Measurements from ENCODE around the gene TNFSF9.

TNFSF9 gene

DNA sequence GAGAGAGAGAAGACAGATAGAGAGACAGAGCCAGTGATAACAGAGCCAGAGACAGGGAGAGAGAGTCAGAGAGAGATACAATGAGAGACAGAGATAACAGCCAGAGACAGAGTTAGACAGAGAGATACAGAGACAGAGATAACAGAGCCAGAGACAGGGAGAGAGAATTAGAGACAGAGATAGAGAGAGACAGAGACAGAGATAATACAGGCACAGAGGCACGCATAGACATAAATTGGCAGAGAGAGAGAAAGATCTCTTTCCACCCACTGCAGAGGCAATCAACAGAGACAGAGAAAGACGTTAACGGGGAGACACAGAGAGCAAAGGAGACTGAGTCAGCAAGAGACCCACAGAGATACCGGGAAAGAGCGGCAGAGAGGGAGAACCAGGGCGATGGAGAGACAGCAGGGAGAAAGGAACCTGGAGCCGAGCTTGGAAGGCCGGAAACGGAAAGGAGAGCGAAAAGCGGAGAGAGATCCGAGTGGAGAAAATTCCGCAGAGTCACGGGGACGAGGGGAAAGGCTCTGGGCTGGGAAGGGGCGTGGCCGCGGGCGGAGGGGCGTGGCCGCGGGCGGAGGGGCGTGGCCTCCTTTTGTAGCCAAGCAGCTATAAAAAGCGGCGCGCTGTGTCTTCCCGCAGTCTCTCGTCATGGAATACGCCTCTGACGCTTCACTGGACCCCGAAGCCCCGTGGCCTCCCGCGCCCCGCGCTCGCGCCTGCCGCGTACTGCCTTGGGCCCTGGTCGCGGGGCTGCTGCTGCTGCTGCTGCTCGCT lies at the start of gene TNFSF9:
TSS of gene TNFSF9 (plus strand) at position 641 of the 777 bp plus-strand sequence. CDS start at position 652, 11 bp downstream.
- peak; percentile 89 for DNase-seq

DNA sequence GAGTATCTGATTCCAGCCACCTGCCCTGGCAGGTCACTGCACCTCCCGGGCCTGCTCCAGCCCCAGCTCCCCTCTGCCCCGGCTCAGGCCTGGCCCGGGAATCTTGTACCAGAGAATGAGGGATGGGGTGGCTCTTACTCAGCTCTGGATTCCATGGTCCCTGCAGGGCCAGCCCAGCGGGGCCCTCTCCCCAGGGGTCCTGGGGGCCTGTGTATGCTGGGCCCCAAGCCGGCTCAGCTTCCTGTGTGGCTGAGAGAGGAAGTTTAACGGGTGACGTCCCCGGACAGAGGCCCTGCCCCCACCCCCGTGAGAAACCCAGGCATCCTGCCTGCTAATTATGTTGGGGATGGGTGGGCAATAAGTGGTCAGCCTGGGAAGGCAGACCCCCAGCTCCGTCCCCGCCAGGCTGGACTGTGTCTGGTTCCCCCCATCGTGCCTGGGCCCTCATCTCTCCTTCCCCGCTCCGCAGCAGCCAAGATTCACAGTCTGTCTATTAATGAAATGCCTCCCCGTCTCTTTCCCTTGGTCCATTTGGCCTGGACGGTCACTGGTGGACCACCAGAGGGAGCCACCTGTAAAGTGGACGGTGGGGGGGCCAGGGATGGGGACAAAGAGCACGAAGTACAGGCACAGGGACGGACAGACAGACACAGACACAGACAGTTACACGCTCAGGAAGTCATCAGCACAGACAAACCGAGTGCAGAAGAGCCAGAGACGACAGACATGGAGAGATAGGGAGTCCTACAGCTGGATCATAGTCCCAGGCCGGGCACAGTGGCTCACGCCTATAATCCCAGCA lies 49.1 kb upstream of the TNFSF9 start, which contains the start of gene DENND1C:
TSS of gene DENND1C (minus strand) at position 247 of the 802 bp plus-strand sequence. CDS start at position 155, 92 bp downstream.
- no peak for DNase-seq

GRCh38 chr19:6482343-6482686 lies 48.5 kb upstream of the TNFSF9 start:
- DNase-seq, result no peak

GRCh38 chr19:6483235-6483634 lies 47.6 kb upstream of the TNFSF9 start:
- DNase-seq, result no peak

- DNase-seq, result no peak
Measured at GRCh38 chr19:6484230-6484629, 46.6 kb upstream of the TNFSF9 start.

- no peak for DNase-seq
Measured at GRCh38 chr19:6484831-6485230, 46.0 kb upstream of the TNFSF9 start.

DNA sequence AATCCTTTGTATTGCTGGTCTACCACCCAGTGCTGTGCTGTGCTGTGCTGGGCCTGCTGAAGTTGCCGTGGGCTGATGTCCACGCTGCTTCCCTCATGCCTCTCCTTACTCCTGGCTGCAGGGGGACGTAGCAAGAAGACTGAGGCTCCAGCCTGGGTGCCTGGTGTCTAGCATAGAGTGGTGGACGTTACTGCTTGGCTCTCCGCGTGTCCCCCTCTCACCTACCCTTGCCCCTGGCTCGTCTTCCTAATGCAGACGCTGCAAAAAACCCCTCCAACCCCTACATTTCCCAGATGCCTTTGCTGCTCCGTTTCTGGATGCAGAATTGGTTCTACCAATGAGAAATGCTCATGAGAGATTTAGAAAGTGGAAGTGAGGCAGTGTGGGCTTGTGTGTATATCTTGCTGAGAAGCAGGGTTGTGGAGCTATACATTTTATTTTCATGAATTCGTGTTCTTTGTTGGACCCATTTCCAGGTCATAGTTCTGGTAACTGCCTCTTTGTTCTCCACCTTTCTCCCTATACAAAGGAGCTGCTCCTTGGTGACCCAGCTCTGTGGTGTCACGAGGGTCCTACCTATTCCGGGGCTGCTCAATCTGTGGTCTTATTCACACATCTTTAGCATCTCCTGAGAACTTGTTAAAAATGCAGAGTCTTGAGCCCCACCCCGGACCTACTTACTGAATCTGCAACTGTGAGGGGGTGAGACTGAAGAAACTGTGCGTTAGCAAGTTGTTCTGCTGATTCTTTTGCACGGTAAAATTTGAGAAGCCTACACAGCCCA lies 41.4 kb upstream of the TNFSF9 start:
- no peak for DNase-seq

- no peak for DNase-seq
Measured at GRCh38 chr19:6490134-6490533, 40.7 kb upstream of the TNFSF9 start.

GRCh38 chr19:6491802-6492592 lies 38.8 kb upstream of the TNFSF9 start:
- no peak for DNase-seq

DNA sequence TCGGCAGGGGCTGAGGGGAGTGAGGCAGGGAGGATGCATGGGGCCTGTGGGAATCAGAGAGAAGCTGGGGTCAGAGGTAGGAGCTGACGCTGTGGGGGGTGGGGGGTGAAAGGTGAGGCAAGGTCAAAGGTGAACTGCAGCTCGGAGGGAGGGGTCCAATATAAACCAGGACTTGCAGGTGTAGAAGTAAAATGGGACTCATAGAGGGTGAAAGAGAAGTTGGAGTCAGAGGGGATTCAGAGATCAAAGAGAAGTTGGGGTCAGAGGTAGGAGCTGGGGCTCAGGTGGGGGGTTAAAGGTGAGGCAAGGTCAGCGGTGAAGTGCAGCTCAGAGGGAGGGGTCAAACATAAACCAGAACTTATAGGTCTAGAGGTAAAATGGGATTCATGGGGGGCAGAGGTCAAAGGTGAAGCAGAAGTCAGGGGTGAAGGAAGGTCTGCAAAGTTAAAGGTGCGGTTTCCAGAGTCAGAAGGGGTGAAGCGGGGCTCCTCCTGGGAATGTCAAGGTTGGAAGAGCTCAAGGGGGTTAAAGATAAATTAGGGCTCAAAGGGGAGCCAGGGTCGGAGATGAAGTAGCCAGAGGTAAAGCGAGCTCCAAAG lies 36.3 kb upstream of the TNFSF9 start:
- DNase-seq, result no peak

DNA sequence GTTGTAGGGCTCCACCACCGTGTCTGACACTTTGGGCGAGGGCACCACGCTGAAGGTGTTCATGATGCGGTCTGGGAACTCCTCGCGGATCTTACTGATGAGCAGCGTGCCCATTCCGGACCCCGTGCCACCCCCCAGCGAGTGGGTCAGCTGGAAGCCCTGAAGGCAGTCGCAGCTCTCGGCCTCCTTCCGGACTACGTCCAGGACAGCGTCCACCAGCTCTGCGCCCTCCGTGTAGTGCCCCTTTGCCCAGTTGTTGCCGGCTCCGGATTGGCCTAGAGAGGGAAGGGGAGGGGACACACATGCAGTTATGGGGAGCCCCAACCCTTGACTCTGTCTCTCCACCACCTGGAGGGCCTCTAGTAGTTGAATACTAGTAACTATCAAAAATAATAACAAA lies 34.9 kb upstream of the TNFSF9 start:
- no peak for DNase-seq

- peak; percentile 29 for DNase-seq
Measured at GRCh38 chr19:6498294-6499036, 32.4 kb upstream of the TNFSF9 start.

DNA sequence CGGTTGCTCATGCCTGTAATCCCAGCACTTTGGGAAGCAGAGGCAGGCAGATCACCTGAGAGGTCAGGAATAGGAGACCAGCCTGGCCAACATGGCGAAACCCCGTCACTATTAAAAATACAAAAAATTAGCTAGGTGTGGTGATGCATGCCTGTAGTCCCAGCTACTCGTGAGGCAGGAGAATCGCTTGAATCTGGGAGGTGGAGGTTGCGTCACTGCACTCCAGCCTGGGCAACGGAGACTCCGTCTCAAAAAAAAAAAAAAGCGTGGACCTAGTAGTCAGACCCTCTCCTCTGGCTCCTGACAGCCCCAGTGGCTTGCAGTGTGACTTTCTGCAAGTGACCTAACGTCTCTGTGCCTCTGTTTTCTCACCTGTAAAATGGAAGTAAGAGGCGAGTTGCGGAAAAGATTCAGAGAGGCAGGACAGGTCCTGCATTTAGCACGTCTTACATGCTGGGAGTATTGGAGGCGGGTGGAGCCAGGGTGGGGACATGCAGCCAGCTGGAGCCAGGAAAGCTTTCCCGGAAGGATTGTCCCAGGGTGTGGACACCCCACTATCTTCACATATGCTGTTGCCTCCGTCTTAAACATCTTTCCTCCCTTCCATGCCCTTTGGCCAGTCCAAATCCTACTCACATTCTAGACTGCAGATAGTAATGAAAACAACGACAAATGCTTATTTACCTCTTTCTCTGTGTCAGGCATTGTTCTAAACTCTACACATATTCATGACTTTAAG lies 31.6 kb upstream of the TNFSF9 start:
- DNase-seq, result no peak

DNA sequence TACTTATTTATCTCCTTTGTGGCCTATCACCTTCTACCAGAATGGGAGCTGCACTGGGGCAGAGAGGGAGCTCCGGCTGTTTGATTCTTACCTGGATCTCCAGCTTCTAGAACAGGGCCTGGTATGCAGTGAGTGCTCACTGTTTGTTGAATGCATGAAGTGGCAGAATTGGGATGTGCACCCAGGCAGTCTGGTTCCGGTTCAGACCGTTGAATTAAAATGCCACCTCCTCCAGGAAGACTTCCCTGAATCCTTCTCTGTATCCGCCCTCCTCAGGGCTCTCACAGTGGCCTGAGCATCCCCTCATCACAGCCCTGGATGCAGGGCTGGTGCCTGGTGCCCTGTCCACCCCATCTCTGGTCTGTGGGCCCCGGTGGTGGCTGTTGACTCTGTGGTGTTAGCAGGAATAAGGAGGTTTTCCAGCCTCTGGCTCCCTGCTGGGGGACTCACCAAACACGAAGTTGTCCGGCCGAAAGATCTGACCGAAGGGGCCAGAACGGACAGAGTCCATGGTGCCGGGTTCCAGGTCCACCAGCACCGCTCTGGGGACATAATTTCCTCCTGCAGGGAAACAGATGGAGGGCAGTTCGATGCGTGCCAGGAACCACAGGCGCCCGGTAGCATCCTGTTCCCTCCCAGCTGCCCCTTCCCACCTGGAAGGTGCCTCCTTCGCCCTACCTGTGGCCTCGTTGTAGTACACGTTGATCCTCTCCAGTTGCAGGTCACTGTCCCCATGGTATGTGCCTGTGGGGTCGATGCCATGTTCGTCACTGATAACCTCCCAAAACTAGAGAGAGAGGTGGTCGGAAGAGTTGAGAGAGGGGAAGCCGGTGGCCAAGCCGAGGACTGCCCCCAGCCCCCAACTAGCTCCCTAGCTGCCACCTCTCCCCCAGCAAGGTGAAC lies 29.7 kb upstream of the TNFSF9 start:
- no peak for DNase-seq

DNA sequence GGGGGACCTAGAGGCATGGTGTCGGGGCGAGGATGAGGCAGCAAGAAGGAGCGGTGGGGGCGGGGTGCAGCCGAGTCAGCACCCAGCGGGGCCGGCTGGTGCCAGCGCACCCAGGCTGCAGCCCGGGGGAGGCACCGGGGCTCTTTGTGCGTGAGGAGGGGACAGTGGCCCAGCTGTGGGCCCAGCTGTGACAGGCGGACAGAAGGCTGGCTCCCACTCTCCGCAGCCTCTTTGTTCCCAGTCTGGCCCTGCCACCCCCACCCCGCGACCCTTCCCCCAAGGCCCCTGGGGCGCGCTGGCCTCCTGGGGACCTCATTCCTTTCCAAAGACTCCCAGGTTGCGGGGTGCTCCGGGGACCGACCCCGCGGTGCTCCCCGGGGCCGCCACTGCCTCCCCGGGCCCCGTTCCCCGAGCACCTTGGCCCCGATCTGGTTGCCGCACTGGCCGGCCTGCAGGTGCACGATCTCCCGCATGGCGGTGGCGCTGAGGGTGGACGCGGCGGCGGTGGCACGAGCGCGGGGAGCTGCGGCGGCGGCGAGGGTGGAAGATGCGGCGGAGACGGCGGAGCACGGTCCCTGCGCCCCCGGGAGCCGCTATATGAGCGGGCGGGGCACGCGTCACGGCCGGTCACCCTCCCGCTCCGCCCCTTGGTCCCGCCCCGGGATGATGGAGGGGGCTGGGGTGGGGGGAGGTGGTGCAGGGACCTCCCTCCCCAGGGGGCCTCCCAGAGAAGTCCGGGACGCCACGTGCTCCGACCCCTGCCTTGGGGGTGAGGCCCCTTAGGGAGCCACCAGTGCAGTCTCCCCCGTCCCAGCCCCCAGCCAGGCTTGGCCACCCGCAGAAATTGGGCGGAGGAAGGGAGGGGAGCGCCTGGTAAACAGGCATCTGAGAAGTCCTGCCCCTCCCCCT lies 28.8 kb upstream of the TNFSF9 start, which contains the start of gene TUBB4A:
TSS of gene TUBB4A (minus strand) at position 570 of the 909 bp plus-strand sequence. CDS start at position 473, 97 bp downstream.
- DNase-seq, result no peak

- DNase-seq, result no peak
Measured at GRCh38 chr19:6503407-6504201, 27.2 kb upstream of the TNFSF9 start.
